HepG2 (cell line): ENCODE data around the gene LLGL2. TPM values are rescaled to one million over a fixed set of nuclear protein-coding genes. Genes with fewer than 3 reads are reported as not detected.

ENCODE experiments used
- ATF1 ChIP-seq: IDR thresholded peaks from 2 replicates; pipeline ENCODE4 v1.6.1; 2016; ENCODE audit warnings: mild to moderate bottlenecking, control low read depth
- ATF4 ChIP-seq, 2 experiments: fragments of 450-650 bp in 1 of 2; sonication (generic) in 1 of 2; formaldehyde crosslinking; IDR thresholded peaks; 2 replicates each; pipeline versions ENCODE4 v1.5.0 to v1.8.0; 2020 to 2022; ENCODE audit warnings: mild to moderate bottlenecking in 1 of 2, missing genetic modification reagents in 1 of 2
- DMAP1 ChIP-seq: IDR thresholded peaks from 2 replicates; pipeline ENCODE4 v1.6.1; 2016
- DMTF1 ChIP-seq: sonication (generic); formaldehyde crosslinking; IDR thresholded peaks from 2 replicates; pipeline ENCODE4 v1.4.0; 2020; ENCODE audit warnings: mild to moderate bottlenecking, missing genetic modification reagents
- EP300 ChIP-seq, 3 experiments: sonication (generic) in 1 of 3; formaldehyde crosslinking in 1 of 3; IDR thresholded peaks; 2 replicates each; pipeline versions ENCODE4 v1.5.1 to v1.6.1; 2011 to 2020; ENCODE audit warnings: low read depth in 2 of 3, low read length in 2 of 3, borderline replicate concordance in 1 of 3, improper control_type of control experiment in 1 of 3, mild to moderate bottlenecking in 1 of 3, missing genetic modification reagents in 1 of 3, moderate library complexity in 1 of 3
- FUBP1 ChIP-seq: sonication (generic); formaldehyde crosslinking; IDR thresholded peaks from 2 replicates; pipeline ENCODE4 v1.5.1; 2020; ENCODE audit warnings: missing genetic modification reagents, mild to moderate bottlenecking, borderline replicate concordance
- ISL2 ChIP-seq: sonication (generic); formaldehyde crosslinking; IDR thresholded peaks from 2 replicates; pipeline ENCODE4 v1.5.0; 2020; ENCODE audit warnings: missing genetic modification reagents
- KAT7 ChIP-seq: IDR thresholded peaks from 2 replicates; pipeline ENCODE4 v1.6.1; 2018; ENCODE audit warnings: borderline replicate concordance, missing compliant biosample characterization
- KLF9 ChIP-seq: IDR thresholded peaks from 2 replicates; pipeline ENCODE4 v1.6.1; 2016; ENCODE audit warnings: low read depth
- MEF2D ChIP-seq: sonication (generic); formaldehyde crosslinking; IDR thresholded peaks from 2 replicates; pipeline ENCODE4 v1.5.1; 2020; ENCODE audit warnings: mild to moderate bottlenecking, missing genetic modification reagents
- NR2F2 ChIP-seq: IDR thresholded peaks from 2 replicates; pipeline ENCODE4 v1.6.1; 2012; ENCODE audit warnings: low read depth, inconsistent platforms, borderline replicate concordance
- PRMT3 ChIP-seq: sonication (generic); formaldehyde crosslinking; IDR thresholded peaks from 2 replicates; pipeline ENCODE4 v1.8.1; 2022; ENCODE audit warnings: low read depth, mild to moderate bottlenecking, moderate library complexity, missing genetic modification reagents, borderline replicate concordance
- RBAK ChIP-seq: sonication (generic); formaldehyde crosslinking; IDR thresholded peaks from 2 replicates; pipeline ENCODE4 v1.5.1; 2020; ENCODE audit warnings: mild to moderate bottlenecking, missing genetic modification reagents
- RXRA ChIP-seq: sonication (generic); formaldehyde crosslinking; IDR thresholded peaks from 2 replicates; pipeline ENCODE4 v1.5.1; 2020; ENCODE audit warnings: missing genetic modification reagents
- SALL1 ChIP-seq: sonication (generic); formaldehyde crosslinking; IDR thresholded peaks from 2 replicates; pipeline ENCODE4 v1.8.0; 2022; ENCODE audit warnings: mild to moderate bottlenecking, missing genetic modification reagents
- U2AF1 ChIP-seq: fragments of 200-400 bp; formaldehyde crosslinking; optimal IDR thresholded peaks from 2 replicates; pipeline ENCODE3; 2017; ENCODE audit warnings: mild to moderate bottlenecking, low read depth, low read length
- ZFP82 ChIP-seq: sonication (generic); formaldehyde crosslinking; IDR thresholded peaks from 2 replicates; pipeline ENCODE4 v1.5.1; 2020; ENCODE audit warnings: mild to moderate bottlenecking, missing genetic modification reagents, borderline replicate concordance
- ZNF124 ChIP-seq: sonication (generic); formaldehyde crosslinking; IDR thresholded peaks from 2 replicates; pipeline ENCODE4 v1.4.0; 2020; ENCODE audit warnings: missing genetic modification reagents
- ZNF501 ChIP-seq: sonication (generic); formaldehyde crosslinking; IDR thresholded peaks from 2 replicates; pipeline ENCODE4 v1.5.1; 2020; ENCODE audit warnings: mild to moderate bottlenecking, moderate library complexity, missing genetic modification reagents
- ZNF569 ChIP-seq: sonication (generic); formaldehyde crosslinking; IDR thresholded peaks from 2 replicates; pipeline ENCODE4 v1.5.0; 2020; ENCODE audit warnings: mild to moderate bottlenecking, missing genetic modification reagents, moderate library complexity, borderline replicate concordance
- ZNF619 ChIP-seq: sonication (generic); formaldehyde crosslinking; IDR thresholded peaks from 2 replicates; pipeline ENCODE4 v1.4.0; 2020; ENCODE audit warnings: mild to moderate bottlenecking, missing genetic modification reagents
- ZNF652 ChIP-seq: IDR thresholded peaks from 2 replicates; pipeline ENCODE4 v1.6.1; 2016; ENCODE audit warnings: low read depth, borderline replicate concordance
- polyA plus RNA-seq, 8 experiments: library from polyadenylated mRNA; depleted of rRNA in 3 of 8; stranded (reverse) in 7 of 8; unstranded in 1 of 8; fragments of >200 nt; fragmentation: Illumina TruSeq in 4 of 8; extraction: Trizol in 4 of 8; gene quantifications; 2 replicates each; pipeline versions ENCODE4 v1.2.1 to v1.2.3, GENCODE V29; 2011 to 2016; ENCODE audit warnings: low read depth in 4 of 8, missing spikeins in 1 of 8, mixed read lengths in 1 of 8; ENCODE audit not compliant: insufficient read depth in 1 of 8
- total RNA-seq, 5 experiments: library from RNA; depleted of rRNA; stranded (reverse); fragments of >200 nt; fragmentation: Illumina TruSeq; extraction: Trizol; gene quantifications; 2 replicates each; pipeline ENCODE4 v1.2.3, GENCODE V29; 2016; ENCODE audit warnings: low read depth in 1 of 5
- TF ChIP-seq, protein P1 (sequence below): IDR thresholded peaks from 2 replicates; pipeline ENCODE4 v1.6.1; 2012; ENCODE audit warnings: low read depth, low read length, improper control_type of control experiment

LLGL2 gene
- total and polyA plus RNA-seq, 2 of the 13 experiments (the other 11 are each of a cell fraction or from before 2014, with no cell fraction given), result 83.0 to 86.7 TPM

GRCh38 chr17:75552425-75553294 lies 27.2 kb downstream of the LLGL2 start (continued):
- no peak for TF ChIP-seq FUBP1 (CRISPR knock-in tag)
- no peak for TF ChIP-seq MEF2D (CRISPR knock-in tag)
- TF ChIP-seq ZNF124 (CRISPR knock-in tag), result no peak; the same call in none of the 2 replicates
- peak; percentile 68 for TF ChIP-seq SALL1 (CRISPR knock-in tag)
- TF ChIP-seq DMTF1, result no peak
- TF ChIP-seq EP300 (IDR thresholded peaks at IDR 0.05; ENCODE audit: low read depth in 2 of 2, low read length in 2 of 2), result peak; percentile 62 to 65; a peak in 2 of 4 replicates
- TF ChIP-seq EP300 (CRISPR knock-in tag; IDR thresholded peaks at IDR 0.05; ENCODE audit: borderline replicate concordance), result no peak
- TF ChIP-seq ZNF569, result no peak
- no peak for TF ChIP-seq U2AF1
- TF ChIP-seq NR2F2, result no peak; the same call in 1 of the 2 replicates
- TF ChIP-seq RXRA (CRISPR knock-in tag), result peak; percentile 89
- no peak for TF ChIP-seq PRMT3
- TF ChIP-seq RBAK (CRISPR knock-in tag), result no peak
- TF ChIP-seq ATF4 (CRISPR knock-in tag; IDR thresholded peaks at IDR 0.05), result no peak
- TF ChIP-seq KAT7 (CRISPR knock-in tag), result no peak
- TF ChIP-seq ZNF501 (CRISPR knock-in tag), result peak; percentile 55; the same call in 1 of the 2 replicates
- no peak for TF ChIP-seq ZNF652
- TF ChIP-seq ATF1 (CRISPR knock-in tag), result no peak
- peak; percentile 82 for TF ChIP-seq ISL2 (CRISPR knock-in tag)
- TF ChIP-seq DMAP1 (CRISPR knock-in tag), result peak; percentile 38; the same call in 1 of the 2 replicates
- TF ChIP-seq ZFP82 (CRISPR knock-in tag), result no peak
- TF ChIP-seq ZNF619, result no peak
- TF ChIP-seq, protein P1, sequence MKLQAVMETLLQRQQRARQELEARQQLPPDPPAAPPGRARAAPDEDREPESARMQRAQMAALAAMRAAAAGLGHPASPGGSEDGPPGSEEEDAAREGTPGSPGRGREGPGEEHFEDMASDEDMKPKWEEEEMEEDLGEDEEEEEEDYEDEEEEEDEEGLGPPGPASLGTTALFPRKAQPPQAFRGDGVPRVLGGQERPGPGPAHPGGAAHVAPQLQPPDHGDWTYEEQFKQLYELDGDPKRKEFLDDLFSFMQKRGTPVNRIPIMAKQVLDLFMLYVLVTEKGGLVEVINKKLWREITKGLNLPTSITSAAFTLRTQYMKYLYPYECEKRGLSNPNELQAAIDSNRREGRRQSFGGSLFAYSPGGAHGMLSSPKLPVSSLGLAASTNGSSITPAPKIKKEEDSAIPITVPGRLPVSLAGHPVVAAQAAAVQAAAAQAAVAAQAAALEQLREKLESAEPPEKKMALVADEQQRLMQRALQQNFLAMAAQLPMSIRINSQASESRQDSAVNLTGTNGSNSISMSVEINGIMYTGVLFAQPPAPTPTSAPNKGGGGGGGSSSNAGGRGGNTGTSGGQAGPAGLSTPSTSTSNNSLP, result no peak
- no peak for TF ChIP-seq KLF9 (CRISPR knock-in tag)
